GM12878 (cell line): Measurements from ENCODE around the gene SNCA.

Source experiments
- BHLHE40 ChIP-seq, 2 experiments: fragments of 450-650 bp in 1 of 2; IDR thresholded peaks; 2 replicates each; pipeline ENCODE4 v1.6.1; 2011 to 2017; ENCODE audit warnings: low read depth in 2 of 2, borderline replicate concordance in 1 of 2, improper control_type of control experiment in 1 of 2, low read length in 1 of 2, mild to moderate bottlenecking in 1 of 2
- CEBPB ChIP-seq, 2 experiments: fragments of 150-350 bp in 1 of 2; IDR thresholded peaks; 2 replicates each; pipeline ENCODE4 v1.6.1; 2012 to 2014; ENCODE audit warnings: low read depth in 2 of 2, low read length in 2 of 2, borderline replicate concordance in 1 of 2, inconsistent platforms in 1 of 2
- CTCF ChIP-seq, 3 experiments: IDR thresholded peaks in 2 of 3; conservative IDR thresholded peaks in 1 of 3; 2 replicates each; pipeline ENCODE4 v1.5.1; 2011; ENCODE audit warnings: low read depth in 3 of 3, low read length in 3 of 3, mild to moderate bottlenecking in 3 of 3, control low read depth in 2 of 3, moderate library complexity in 2 of 3, inconsistent platforms in 1 of 3, mixed read lengths in 1 of 3; ENCODE audit not compliant: control insufficient read depth in 2 of 3, insufficient read depth in 1 of 3; ENCODE audit errors: extremely low read depth in 1 of 3
- GABPA ChIP-seq: IDR thresholded peaks from 2 replicates; pipeline ENCODE4 v1.6.1; 2014; ENCODE audit warnings: antibody characterized with exemption, low read depth, mild to moderate bottlenecking, inconsistent platforms
- KDM1A ChIP-seq: fragments of 200-600 bp; sonication (generic); IDR thresholded peaks from 2 replicates; pipeline ENCODE4 v1.6.1; 2016; ENCODE audit warnings: borderline replicate concordance
- MAX ChIP-seq: IDR thresholded peaks from 2 replicates; pipeline ENCODE4 v1.6.1; 2012; ENCODE audit warnings: low read depth, low read length, improper control_type of control experiment
- MYC ChIP-seq: IDR thresholded peaks from 2 replicates; pipeline ENCODE4 v1.6.1; 2011; ENCODE audit warnings: mild to moderate bottlenecking, low read length, moderate library complexity, inconsistent platforms; ENCODE audit not compliant: insufficient read depth, insufficient replicate concordance, insufficient read length, severe bottlenecking
- NR2C2 ChIP-seq: IDR thresholded peaks from 2 replicates; pipeline ENCODE4 v1.6.1; 2011; ENCODE audit warnings: borderline replicate concordance, low read depth; ENCODE audit not compliant: control insufficient read depth, insufficient read length
- REST ChIP-seq: IDR thresholded peaks from 2 replicates; pipeline ENCODE4 v1.6.1; 2012; ENCODE audit warnings: mild to moderate bottlenecking, low read depth, low read length
- SP1 ChIP-seq: IDR thresholded peaks from one replicate; pipeline ENCODE4 v1.6.1; 2011; ENCODE audit warnings: low read depth, low read length
- TF ChIP-seq, protein P1 (sequence below): fragments of 450-650 bp; formaldehyde crosslinking; IDR thresholded peaks from 2 replicates; pipeline ENCODE4 v1.4.0; 2020; ENCODE audit warnings: mild to moderate bottlenecking, moderate library complexity

GRCh38 chr4:89733946-89734345, 103.0 kb downstream of the SNCA start:
- TF ChIP-seq KDM1A (no peak), NR2C2 (no peak), SP1 (no peak), CEBPB (IDR thresholded peaks at IDR 0.05; ENCODE audit: borderline replicate concordance in 1 of 2, low read depth in 2 of 2, low read length in 2 of 2) (no peak), MYC (no peak), CTCF (IDR thresholded peaks at IDR 0.05 in 2 of 3, conservative IDR thresholded peaks at IDR 0.05 in 1 of 3; ENCODE audit: control insufficient read depth in 2 of 3, extremely low read depth in 1 of 3, insufficient read depth in 1 of 3, low read depth in 3 of 3, low read length in 3 of 3) (no peak), REST (no peak), GABPA (no peak), BHLHE40 (IDR thresholded peaks at IDR 0.05; ENCODE audit: borderline replicate concordance in 1 of 2, low read depth in 2 of 2, low read length in 1 of 2) (no peak), MAX (no peak)
- TF ChIP-seq, protein P1, sequence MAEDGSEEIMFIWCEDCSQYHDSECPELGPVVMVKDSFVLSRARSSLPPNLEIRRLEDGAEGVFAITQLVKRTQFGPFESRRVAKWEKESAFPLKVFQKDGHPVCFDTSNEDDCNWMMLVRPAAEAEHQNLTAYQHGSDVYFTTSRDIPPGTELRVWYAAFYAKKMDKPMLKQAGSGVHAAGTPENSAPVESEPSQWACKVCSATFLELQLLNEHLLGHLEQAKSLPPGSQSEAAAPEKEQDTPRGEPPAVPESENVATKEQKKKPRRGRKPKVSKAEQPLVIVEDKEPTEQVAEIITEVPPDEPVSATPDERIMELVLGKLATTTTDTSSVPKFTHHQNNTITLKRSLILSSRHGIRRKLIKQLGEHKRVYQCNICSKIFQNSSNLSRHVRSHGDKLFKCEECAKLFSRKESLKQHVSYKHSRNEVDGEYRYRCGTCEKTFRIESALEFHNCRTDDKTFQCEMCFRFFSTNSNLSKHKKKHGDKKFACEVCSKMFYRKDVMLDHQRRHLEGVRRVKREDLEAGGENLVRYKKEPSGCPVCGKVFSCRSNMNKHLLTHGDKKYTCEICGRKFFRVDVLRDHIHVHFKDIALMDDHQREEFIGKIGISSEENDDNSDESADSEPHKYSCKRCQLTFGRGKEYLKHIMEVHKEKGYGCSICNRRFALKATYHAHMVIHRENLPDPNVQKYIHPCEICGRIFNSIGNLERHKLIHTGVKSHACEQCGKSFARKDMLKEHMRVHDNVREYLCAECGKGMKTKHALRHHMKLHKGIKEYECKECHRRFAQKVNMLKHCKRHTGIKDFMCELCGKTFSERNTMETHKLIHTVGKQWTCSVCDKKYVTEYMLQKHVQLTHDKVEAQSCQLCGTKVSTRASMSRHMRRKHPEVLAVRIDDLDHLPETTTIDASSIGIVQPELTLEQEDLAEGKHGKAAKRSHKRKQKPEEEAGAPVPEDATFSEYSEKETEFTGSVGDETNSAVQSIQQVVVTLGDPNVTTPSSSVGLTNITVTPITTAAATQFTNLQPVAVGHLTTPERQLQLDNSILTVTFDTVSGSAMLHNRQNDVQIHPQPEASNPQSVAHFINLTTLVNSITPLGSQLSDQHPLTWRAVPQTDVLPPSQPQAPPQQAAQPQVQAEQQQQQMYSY (CRISPR knock-in tag), result no peak
